HG02588 (cell line): ENCODE results near the gene TUBB8B.
"Not testable (repeated sequence)": the region's sequence is repeated elsewhere in the genome, so short reads cannot be mapped to it uniquely, and the experiment has no call there.

Experiments used
- ATAC-seq: cut with Tn5 transposase; IDR thresholded peaks from one replicate; pipeline ENCODE4 v1.9.1; 2021; ENCODE audit warnings: mild to moderate bottlenecking, moderate library complexity; ENCODE audit not compliant: unreplicated experiment

TUBB8B gene

GRCh38 chr18:49176-49665, at the start of gene TUBB8B:
Gene TUBB8B (minus strand): TSS chr18:49615. CDS start chr18:49557, 58 bp downstream.
- not testable (repeated sequence) for ATAC-seq

- ATAC-seq: peak; percentile 95
Measured at GRCh38 chr18:97252-97914, 48.0 kb upstream of the TUBB8B start.

- not testable (repeated sequence) for ATAC-seq
Measured at GRCh38 chr18:96767-97131, 47.3 kb upstream of the TUBB8B start.

GRCh38 chr18:96101-96766, 46.8 kb upstream of the TUBB8B start:
- ATAC-seq: peak; percentile 48

- not testable (repeated sequence) for ATAC-seq
Measured at GRCh38 chr18:95580-95979, 46.2 kb upstream of the TUBB8B start.

GRCh38 chr18:93897-94408, 44.5 kb upstream of the TUBB8B start:
- ATAC-seq: not testable (repeated sequence)

GRCh38 chr18:91561-91960, 42.1 kb upstream of the TUBB8B start:
- ATAC-seq: not testable (repeated sequence)

GRCh38 chr18:90396-91193, 41.2 kb upstream of the TUBB8B start:
- ATAC-seq: not testable (repeated sequence)

GRCh38 chr18:89124-89523, 39.7 kb upstream of the TUBB8B start:
- not testable (repeated sequence) for ATAC-seq

GRCh38 chr18:84801-85200, 35.4 kb upstream of the TUBB8B start:
- ATAC-seq: not testable (repeated sequence)

GRCh38 chr18:82626-83209, 33.3 kb upstream of the TUBB8B start:
- ATAC-seq: not testable (repeated sequence)

GRCh38 chr18:80881-81280, 31.5 kb upstream of the TUBB8B start:
- not testable (repeated sequence) for ATAC-seq

- ATAC-seq: not testable (repeated sequence)
Measured at GRCh38 chr18:80202-80601, 30.8 kb upstream of the TUBB8B start.

- ATAC-seq: not testable (repeated sequence)
Measured at GRCh38 chr18:75525-76160, 26.2 kb upstream of the TUBB8B start.

GRCh38 chr18:73181-73777, 23.9 kb upstream of the TUBB8B start:
- ATAC-seq: not testable (repeated sequence)

- not testable (repeated sequence) for ATAC-seq
Measured at GRCh38 chr18:67701-68100, 18.3 kb upstream of the TUBB8B start.

GRCh38 chr18:64279-64678, 14.9 kb upstream of the TUBB8B start:
- not testable (repeated sequence) for ATAC-seq

- ATAC-seq: not testable (repeated sequence)
Measured at GRCh38 chr18:63656-64055, 14.2 kb upstream of the TUBB8B start.

GRCh38 chr18:54388-54787, 5.0 kb upstream of the TUBB8B start:
- not testable (repeated sequence) for ATAC-seq

- ATAC-seq: not testable (repeated sequence)
Measured at GRCh38 chr18:48696-49095, 719 bp downstream of the TUBB8B start.
